ENCODE results near the gene PTPRN2. TPM values are rescaled to one million over a fixed set of nuclear protein-coding genes. Genes with fewer than 3 reads are reported as not detected.

PTPRN2 gene
- total RNA-seq, 2 experiments from 2014 or later = 7.0 to 7.2 TPM

- no peak overlapping the region for H3K27ac Mint-ChIP-seq
- H3K4me1 Mint-ChIP-seq (ENCODE audit: low read depth) = peaks cover 7% of the 10 kb centered on the region
- no peak overlapping the region for H3K4me3 Mint-ChIP-seq
- no peaks in the 10 kb centered on the region for H3K27me3 Mint-ChIP-seq (ENCODE audit: low read depth)
- no peaks in the 10 kb centered on the region for H3K9me3 Mint-ChIP-seq (ENCODE audit: insufficient read depth)
- no peaks in the 10 kb centered on the region for H3K36me3 Mint-ChIP-seq (ENCODE audit: low read depth)
- ChIA-PET POLR2A (interaction anchor here (0.5 kb wide), 1 partner anchor 498 kb away, joined by 3 read pairs; no protein-coding TSS in a partner anchor), CTCF (no interaction called here)
- ATAC-seq (no peak), DNase-seq (no peak)
These were observed 584.0 kb downstream of the PTPRN2 start for GRCh38 chr7:158003441-158004122.

- H3K4me1 Mint-ChIP-seq (ENCODE audit: low read depth) = peaks cover 7% of the 10 kb centered on the region
- ATAC-seq = no peak
- H3K4me3 Mint-ChIP-seq = no peak overlapping the region
- POLR2A ChIA-PET = no interaction called here
- H3K9me3 Mint-ChIP-seq (ENCODE audit: insufficient read depth) = no peaks in the 10 kb centered on the region
- no peaks in the 10 kb centered on the region for H3K27me3 Mint-ChIP-seq (ENCODE audit: low read depth)
- H3K27ac Mint-ChIP-seq = no peak overlapping the region
- no peak for DNase-seq
- no peaks in the 10 kb centered on the region for H3K36me3 Mint-ChIP-seq (ENCODE audit: low read depth)
- CTCF ChIA-PET = no interaction called here
These were observed 585.0 kb downstream of the PTPRN2 start for GRCh38 chr7:158002486-158003080.

- Mint-ChIP-seq H3K27me3 (ENCODE audit: low read depth) (no peaks in the 10 kb centered on the region), H3K4me1 (ENCODE audit: low read depth) (peaks cover 7% of the 10 kb centered on the region), H3K9me3 (ENCODE audit: insufficient read depth) (no peaks in the 10 kb centered on the region), H3K36me3 (ENCODE audit: low read depth) (no peaks in the 10 kb centered on the region), H3K4me3 (no peak overlapping the region), H3K27ac (no peak overlapping the region)
- POLR2A ChIA-PET = no interaction called here
- ATAC-seq (no peak), DNase-seq (no peak)
- CTCF ChIA-PET = no interaction called here
These were observed 585.9 kb downstream of the PTPRN2 start for GRCh38 chr7:158001621-158002320.

GRCh38 chr7:158001003-158001402, 586.6 kb downstream of the PTPRN2 start:
- ATAC-seq (no peak), DNase-seq (no peak)
- Mint-ChIP-seq H3K4me1 (ENCODE audit: low read depth) (peaks cover 7% of the 10 kb centered on the region), H3K27ac (no peak overlapping the region), H3K27me3 (ENCODE audit: low read depth) (no peaks in the 10 kb centered on the region), H3K4me3 (no peak overlapping the region), H3K36me3 (ENCODE audit: low read depth) (no peaks in the 10 kb centered on the region), H3K9me3 (ENCODE audit: insufficient read depth) (no peaks in the 10 kb centered on the region)
- ChIA-PET POLR2A (no interaction called here), CTCF (no interaction called here)

GRCh38 chr7:158000160-158000559, 587.5 kb downstream of the PTPRN2 start:
- no peak overlapping the region for H3K4me3 Mint-ChIP-seq
- POLR2A ChIA-PET = no interaction called here
- no peaks in the 10 kb centered on the region for H3K4me1 Mint-ChIP-seq (ENCODE audit: low read depth)
- no peaks in the 10 kb centered on the region for H3K9me3 Mint-ChIP-seq (ENCODE audit: insufficient read depth)
- ATAC-seq = no peak
- H3K27ac Mint-ChIP-seq = no peak overlapping the region
- H3K36me3 Mint-ChIP-seq (ENCODE audit: low read depth) = no peaks in the 10 kb centered on the region
- CTCF ChIA-PET = no interaction called here
- no peak for DNase-seq
- no peaks in the 10 kb centered on the region for H3K27me3 Mint-ChIP-seq (ENCODE audit: low read depth)

- CTCF ChIA-PET = no interaction called here
- DNase-seq (no peak), ATAC-seq (no peak)
- POLR2A ChIA-PET = no interaction called here
- H3K4me3 Mint-ChIP-seq = no peak overlapping the region
- H3K9me3 Mint-ChIP-seq (ENCODE audit: insufficient read depth) = no peaks in the 10 kb centered on the region
- H3K27me3 Mint-ChIP-seq (ENCODE audit: low read depth) = no peaks in the 10 kb centered on the region
- no peaks in the 10 kb centered on the region for H3K36me3 Mint-ChIP-seq (ENCODE audit: low read depth)
- no peaks in the 10 kb centered on the region for H3K4me1 Mint-ChIP-seq (ENCODE audit: low read depth)
- no peak overlapping the region for H3K27ac Mint-ChIP-seq
These were observed 588.6 kb downstream of the PTPRN2 start for GRCh38 chr7:157998884-157999552.

- ATAC-seq (no peak), DNase-seq (no peak)
- Mint-ChIP-seq H3K27me3 (ENCODE audit: low read depth) (no peaks in the 10 kb centered on the region), H3K27ac (no peak overlapping the region), H3K9me3 (ENCODE audit: insufficient read depth) (no peaks in the 10 kb centered on the region), H3K4me3 (no peak overlapping the region), H3K4me1 (ENCODE audit: low read depth) (no peaks in the 10 kb centered on the region), H3K36me3 (ENCODE audit: low read depth) (no peaks in the 10 kb centered on the region)
- CTCF ChIA-PET = no interaction called here
- POLR2A ChIA-PET = no interaction called here
These were observed 590.2 kb downstream of the PTPRN2 start for GRCh38 chr7:157997471-157997870.

GRCh38 chr7:157997080-157997440, 590.6 kb downstream of the PTPRN2 start:
- Mint-ChIP-seq H3K27me3 (ENCODE audit: low read depth) (no peaks in the 10 kb centered on the region), H3K27ac (no peak overlapping the region), H3K36me3 (ENCODE audit: low read depth) (no peaks in the 10 kb centered on the region), H3K9me3 (ENCODE audit: insufficient read depth) (no peaks in the 10 kb centered on the region), H3K4me3 (no peak overlapping the region), H3K4me1 (ENCODE audit: low read depth) (no peaks in the 10 kb centered on the region)
- ChIA-PET POLR2A (no interaction called here), CTCF (no interaction called here)
- ATAC-seq = no peak
- DNase-seq = no peak

- Mint-ChIP-seq H3K27ac (no peak overlapping the region), H3K4me1 (ENCODE audit: low read depth) (no peaks in the 10 kb centered on the region), H3K36me3 (ENCODE audit: low read depth) (no peaks in the 10 kb centered on the region), H3K9me3 (ENCODE audit: insufficient read depth) (no peaks in the 10 kb centered on the region), H3K4me3 (no peak overlapping the region), H3K27me3 (ENCODE audit: low read depth) (no peaks in the 10 kb centered on the region)
- DNase-seq (no peak), ATAC-seq (no peak)
- POLR2A ChIA-PET = no interaction called here
- CTCF ChIA-PET = no interaction called here
These were observed 591.1 kb downstream of the PTPRN2 start for GRCh38 chr7:157996359-157997079.

- POLR2A ChIA-PET = no interaction called here
- Mint-ChIP-seq H3K36me3 (ENCODE audit: low read depth) (no peaks in the 10 kb centered on the region), H3K27me3 (ENCODE audit: low read depth) (no peaks in the 10 kb centered on the region), H3K4me3 (no peak overlapping the region), H3K9me3 (ENCODE audit: insufficient read depth) (no peaks in the 10 kb centered on the region), H3K4me1 (ENCODE audit: low read depth) (no peaks in the 10 kb centered on the region), H3K27ac (no peak overlapping the region)
- ATAC-seq (no peak), DNase-seq (no peak)
- CTCF ChIA-PET = no interaction called here
These were observed 591.8 kb downstream of the PTPRN2 start for GRCh38 chr7:157995815-157996214.

- Mint-ChIP-seq H3K27me3 (ENCODE audit: low read depth) (no peaks in the 10 kb centered on the region), H3K36me3 (ENCODE audit: low read depth) (no peaks in the 10 kb centered on the region), H3K27ac (no peak overlapping the region), H3K4me3 (no peak overlapping the region), H3K4me1 (ENCODE audit: low read depth) (no peaks in the 10 kb centered on the region), H3K9me3 (ENCODE audit: insufficient read depth) (no peaks in the 10 kb centered on the region)
- DNase-seq (no peak), ATAC-seq (no peak)
- ChIA-PET POLR2A (no interaction called here), CTCF (no interaction called here)
These were observed 593.3 kb downstream of the PTPRN2 start for GRCh38 chr7:157994319-157994718.

Data from activated CD8-positive, alpha-beta T cell treated with anti-CD3 and anti-CD28 coated beads, Interleukin-2, amount 10 ng/mL, durations not matched to agents 7 days and 5 days (primary cell).